Measurements from ENCODE around the gene CIDEA. TPM values are rescaled to one million over a fixed set of nuclear protein-coding genes. Genes with fewer than 3 reads are reported as not detected.
"Not testable (repeated sequence)": the region's sequence is repeated elsewhere in the genome, so short reads cannot be mapped to it uniquely, and the experiment has no call there.

CIDEA gene, protein sequence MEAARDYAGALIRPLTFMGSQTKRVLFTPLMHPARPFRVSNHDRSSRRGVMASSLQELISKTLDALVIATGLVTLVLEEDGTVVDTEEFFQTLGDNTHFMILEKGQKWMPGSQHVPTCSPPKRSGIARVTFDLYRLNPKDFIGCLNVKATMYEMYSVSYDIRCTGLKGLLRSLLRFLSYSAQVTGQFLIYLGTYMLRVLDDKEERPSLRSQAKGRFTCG
- polyA plus RNA-seq (ENCODE audit: insufficient read length in 4 of 4) = not detected

DNA sequence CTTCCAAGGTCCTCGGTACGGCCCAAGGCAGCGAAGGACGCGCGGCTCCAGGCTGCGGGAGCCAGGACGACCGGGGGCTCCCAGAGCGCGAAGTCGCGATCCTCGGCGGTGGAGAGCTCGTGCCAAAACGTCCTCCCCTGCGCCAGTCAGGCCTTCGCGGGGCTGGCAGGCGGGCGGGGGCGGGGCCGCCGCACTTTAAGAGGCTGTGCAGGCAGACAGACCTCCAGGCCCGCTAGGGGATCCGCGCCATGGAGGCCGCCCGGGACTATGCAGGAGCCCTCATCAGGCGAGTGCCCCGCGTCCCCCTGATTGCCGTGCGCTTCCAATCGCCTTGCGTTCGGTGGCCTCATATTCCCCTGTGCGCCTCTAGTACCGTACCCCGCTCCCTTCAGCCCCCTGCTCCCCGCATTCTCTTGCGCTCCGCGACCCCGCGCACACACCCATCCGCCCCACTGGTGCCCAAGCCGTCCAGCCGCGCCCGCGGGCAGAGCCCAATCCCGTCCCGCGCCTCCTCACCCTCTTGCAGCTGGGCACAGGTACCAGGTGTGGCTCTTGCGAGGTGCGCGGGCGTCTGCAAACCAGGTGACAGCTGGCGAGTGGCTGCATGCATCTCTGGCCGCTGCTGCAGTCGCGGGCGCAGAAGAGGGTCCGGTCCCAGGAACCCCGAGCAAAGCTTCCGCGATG lies at the start of gene CIDEA:
TSS of gene CIDEA (plus strand) at position 226 of the 684 bp plus-strand sequence. CDS start at position 249, 23 bp downstream.
- no peak for DNase-seq (ENCODE audit: low read depth in 4 of 4, low spot score in 2 of 4)

DNA sequence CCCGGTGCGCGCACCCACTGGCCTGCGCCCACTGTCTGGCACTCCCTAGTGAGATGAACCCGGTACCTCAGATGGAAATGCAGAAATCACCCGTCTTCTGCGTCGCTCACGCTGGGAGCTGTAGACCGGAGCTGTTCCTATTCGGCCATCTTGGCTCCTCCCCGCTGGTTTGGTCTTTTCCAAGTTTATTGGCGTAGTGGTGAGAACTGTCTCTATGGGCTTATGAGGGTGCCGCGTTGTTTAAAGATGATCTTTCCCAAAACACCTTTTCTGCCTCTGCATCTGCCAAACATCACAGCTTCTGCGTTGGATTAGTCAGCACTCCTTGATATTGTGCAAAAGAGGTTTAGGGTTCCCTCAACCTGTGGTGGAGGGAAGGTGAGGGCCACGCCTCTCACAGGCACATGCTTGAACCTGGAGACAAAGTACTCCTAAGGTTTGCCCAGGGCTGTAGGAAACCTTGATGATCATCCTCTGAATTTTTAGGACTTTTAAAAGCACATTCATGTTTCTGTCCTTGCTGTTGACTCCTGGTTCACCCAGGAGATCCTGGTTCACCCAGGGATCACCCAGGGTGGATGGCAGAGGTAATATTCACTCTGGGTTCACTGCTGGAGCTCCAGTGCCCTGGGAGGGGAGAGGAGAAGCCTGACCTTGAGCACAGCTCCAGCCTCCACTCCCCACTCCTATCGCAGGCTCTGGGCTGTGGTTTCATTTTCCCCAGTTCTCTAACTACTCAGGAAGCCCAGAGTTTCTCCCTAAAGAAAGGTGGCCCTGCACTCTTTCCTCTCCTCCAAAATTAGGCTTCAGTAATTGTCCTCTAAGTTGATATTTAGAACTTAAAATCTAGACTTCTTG lies 45.6 kb upstream of the CIDEA start:
- DNase-seq (ENCODE audit: low read depth in 4 of 4, low spot score in 2 of 4) = not testable (repeated sequence)

DNA sequence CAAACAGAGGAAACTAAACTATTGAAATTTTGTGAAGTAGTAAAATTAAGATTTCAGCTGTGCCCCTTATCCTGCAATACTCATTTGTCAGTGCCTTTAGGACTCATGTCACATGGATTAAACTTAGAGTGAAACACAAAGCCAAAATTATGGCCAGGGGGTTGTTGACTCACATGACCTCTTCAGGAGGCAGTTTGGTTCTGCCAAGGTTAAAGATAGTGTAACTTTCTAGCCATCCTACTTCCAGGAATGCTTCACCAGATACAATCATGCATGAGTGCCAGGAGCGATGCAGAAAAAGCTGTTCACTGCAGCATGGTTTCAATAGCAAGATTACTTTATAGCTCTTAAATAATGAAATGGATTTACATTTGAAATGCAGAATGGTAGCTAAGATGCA lies 41.9 kb upstream of the CIDEA start:
- not testable (repeated sequence) for DNase-seq (ENCODE audit: low read depth in 4 of 4, low spot score in 2 of 4)

DNA sequence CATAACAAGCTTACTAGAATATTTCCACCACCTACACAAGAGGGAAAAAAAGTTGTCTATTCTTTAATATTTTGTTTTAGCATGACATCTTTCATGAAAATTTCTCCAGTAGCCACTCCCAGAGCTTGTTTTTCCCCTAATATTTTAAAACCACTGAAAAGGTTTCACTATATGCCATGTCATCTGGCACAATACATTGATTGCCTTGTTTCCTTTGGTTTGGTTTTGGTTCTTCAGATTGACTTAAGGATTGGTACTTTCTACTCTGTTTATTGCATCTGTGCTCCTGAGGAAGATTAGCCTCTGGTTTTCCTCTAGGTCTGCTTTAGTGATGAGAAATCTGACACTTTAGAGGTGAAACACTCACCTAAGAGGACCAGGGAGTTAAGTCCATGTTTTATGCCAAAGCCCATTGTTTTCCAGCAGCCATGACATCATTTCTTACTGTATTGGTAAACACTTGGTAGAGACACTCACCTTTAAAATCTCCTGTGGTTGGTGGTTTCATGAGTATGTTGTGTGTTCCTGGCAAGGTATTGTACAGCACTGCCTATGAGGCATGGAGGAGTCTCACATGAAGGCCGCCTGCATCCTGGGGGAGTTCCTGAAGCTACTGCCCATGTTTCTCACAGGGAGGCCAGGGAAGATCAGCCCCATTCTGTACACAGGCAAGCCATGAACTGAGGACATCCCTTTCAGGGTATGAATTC lies 39.7 kb upstream of the CIDEA start:
- DNase-seq (ENCODE audit: low read depth in 4 of 4, low spot score in 2 of 4) = not testable (repeated sequence)

DNA sequence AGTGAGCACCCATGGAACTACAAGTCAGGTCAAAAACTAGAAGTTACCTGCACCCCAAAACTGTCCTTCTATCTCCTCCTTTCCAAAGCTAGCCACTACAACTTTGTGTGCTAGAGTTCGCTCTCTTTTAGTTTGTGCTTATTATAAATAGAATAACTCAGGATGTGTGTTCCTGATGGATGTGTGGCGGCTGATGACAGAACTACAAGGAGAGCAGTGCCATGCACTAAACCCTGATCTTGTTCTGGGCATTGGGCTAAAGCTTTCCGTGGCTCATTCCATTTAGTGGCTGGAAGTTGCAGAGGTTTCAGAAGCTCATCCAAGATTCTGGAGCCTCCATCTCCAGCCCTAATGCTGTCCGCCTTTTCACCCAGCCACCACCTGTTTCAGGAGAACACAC lies 37.7 kb upstream of the CIDEA start:
- DNase-seq (ENCODE audit: low read depth in 4 of 4, low spot score in 2 of 4) = not testable (repeated sequence)

DNA sequence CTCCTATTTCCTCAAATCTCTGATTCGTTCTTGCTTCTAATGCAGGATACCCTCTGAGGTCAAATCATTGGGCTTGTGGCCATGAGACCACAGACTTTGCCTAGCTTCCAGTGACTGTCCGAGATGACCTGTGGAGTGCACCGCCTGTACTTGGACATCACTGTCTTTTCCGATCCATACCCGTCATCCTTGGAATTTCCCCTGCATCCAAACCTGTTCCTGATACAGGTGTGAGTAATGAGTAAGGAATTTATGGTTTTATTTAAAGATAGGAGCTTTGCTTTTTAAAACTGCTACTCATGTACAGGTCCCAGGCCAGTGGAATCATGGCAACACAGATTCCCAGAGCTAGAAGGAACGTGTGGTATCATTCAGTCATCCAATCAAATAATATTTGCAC lies 35.6 kb upstream of the CIDEA start:
- not testable (repeated sequence) for DNase-seq (ENCODE audit: low read depth in 4 of 4, low spot score in 2 of 4)

DNA sequence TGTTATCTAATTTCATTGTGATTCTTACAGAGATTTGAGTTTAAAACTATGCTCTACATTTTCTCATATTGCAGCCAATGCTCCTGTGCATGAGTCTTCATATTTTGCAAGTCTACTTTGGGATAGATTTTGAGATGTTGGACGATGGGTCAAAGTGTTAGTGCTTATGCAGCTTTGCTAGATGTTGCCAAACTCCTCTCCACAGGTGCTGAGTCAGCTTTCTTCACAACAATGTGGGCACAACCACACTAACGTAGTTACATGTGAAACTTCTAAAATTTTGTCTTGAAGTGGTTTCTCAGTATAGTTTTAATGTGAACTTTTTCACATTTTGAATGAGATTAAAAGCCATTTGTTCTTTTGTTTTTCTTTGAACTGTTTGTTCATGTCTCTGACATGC lies 32.1 kb upstream of the CIDEA start:
- DNase-seq (ENCODE audit: low read depth in 4 of 4, low spot score in 2 of 4) = not testable (repeated sequence)

DNA sequence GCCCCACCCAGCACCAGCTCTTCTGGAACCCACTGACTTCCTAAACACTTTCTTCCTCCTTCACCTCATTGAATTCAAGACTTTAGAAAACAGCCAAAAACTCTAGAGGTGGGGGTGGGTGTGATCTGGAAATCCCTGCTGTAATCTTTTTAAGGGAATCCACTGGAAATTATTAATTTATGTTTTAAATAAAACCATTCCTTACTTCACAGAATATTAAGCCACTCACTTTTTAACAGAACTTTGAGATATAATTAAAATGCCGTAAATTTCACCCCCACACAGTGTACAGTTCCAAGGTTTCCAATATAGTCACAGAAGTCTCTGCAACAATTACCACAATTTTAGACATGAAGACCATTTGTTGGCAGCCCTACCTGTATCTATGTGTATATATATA lies 30.8 kb upstream of the CIDEA start:
- not testable (repeated sequence) for DNase-seq (ENCODE audit: low read depth in 4 of 4, low spot score in 2 of 4)

DNA sequence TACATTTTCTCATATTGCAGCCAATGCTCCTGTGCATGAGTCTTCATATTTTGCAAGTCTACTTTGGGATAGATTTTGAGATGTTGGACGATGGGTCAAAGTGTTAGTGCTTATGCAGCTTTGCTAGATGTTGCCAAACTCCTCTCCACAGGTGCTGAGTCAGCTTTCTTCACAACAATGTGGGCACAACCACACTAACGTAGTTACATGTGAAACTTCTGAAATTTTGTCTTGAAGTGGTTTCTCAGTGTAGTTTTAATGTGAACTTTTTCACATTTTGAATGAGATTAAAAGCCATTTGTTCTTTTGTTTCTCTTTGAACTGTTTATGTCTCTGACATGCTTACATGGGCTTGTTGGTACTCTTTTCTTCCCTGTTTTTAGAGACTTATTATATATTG lies 27.4 kb upstream of the CIDEA start:
- not testable (repeated sequence) for DNase-seq (ENCODE audit: low read depth in 4 of 4, low spot score in 2 of 4)

DNA sequence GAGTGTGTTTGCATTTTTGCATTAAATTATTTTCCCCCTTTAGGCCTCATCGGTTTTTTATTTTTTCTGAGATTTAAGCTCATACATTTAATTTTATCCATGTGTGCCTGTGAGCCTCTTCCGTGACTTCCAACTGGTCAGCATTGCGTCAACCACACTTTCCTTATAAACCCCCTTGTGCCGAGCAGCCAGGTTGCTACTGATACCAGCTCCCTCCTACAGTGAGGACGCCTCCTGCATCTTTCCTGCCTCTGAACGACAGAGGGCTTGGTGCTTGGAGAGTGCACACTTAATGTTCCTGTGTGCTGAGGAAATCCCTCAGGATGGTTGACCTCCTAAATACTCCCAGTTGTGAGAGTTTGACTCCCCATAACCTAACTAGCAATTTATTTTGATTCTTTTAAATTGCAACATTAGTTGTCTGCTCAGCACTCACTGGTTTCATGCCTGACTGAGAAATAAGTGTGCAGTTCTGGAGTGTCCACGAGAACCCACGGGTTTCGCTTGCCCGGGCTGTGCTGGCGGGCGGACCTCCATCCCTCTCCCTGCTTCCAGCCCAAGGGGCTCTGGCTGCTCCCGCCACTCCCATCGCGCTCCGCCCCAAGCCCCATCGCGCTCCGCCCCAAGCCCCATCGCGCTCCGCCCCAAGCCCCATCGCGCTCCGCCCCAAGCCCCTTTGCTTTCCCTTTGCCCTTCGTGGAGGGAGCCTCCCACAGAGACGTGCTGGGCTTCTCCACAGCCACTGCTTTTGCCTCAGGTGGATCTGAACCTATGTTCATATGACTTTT lies 26.6 kb upstream of the CIDEA start:
- DNase-seq (ENCODE audit: low read depth in 4 of 4, low spot score in 2 of 4) = not testable (repeated sequence)

DNA sequence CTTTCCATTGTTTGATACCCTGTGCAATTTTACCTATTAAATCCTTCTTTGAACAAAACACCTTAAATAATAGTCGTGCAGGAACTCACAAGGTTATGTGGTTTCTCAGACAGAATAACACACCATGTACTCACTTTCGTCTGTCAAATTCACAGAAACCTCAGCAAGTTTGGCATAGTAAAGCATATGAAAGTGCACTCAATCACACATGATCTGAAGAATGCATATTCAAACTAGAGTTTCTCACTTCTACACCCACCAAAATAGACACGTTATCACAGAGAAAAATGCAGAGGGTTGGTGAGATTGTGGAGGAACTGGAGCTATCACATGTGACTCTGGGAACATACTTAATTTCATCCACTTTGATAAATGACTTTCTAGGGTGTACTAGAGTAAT lies 25.9 kb upstream of the CIDEA start:
- DNase-seq (ENCODE audit: low read depth in 4 of 4, low spot score in 2 of 4) = not testable (repeated sequence)

DNA sequence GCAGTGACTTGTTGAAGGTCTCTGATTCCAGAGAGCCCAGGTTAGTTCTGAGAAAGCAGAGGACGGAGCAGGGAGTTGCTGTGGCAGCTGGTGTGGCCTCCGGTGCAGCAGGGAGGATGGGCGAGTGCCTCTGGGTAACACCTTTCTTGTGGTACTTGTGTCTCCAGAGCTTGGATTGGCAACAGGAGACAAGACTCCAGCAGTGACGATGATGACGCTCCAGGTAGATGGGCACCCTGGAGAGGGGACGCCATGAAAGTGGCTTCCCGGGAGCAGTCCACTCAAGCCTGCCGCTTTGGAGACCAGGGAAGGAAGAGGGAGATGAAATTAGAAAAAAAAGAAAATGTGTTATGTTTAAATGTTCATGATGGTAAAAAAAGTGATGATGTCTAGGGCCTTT lies 23.6 kb upstream of the CIDEA start:
- not testable (repeated sequence) for DNase-seq (ENCODE audit: low read depth in 4 of 4, low spot score in 2 of 4)

DNA sequence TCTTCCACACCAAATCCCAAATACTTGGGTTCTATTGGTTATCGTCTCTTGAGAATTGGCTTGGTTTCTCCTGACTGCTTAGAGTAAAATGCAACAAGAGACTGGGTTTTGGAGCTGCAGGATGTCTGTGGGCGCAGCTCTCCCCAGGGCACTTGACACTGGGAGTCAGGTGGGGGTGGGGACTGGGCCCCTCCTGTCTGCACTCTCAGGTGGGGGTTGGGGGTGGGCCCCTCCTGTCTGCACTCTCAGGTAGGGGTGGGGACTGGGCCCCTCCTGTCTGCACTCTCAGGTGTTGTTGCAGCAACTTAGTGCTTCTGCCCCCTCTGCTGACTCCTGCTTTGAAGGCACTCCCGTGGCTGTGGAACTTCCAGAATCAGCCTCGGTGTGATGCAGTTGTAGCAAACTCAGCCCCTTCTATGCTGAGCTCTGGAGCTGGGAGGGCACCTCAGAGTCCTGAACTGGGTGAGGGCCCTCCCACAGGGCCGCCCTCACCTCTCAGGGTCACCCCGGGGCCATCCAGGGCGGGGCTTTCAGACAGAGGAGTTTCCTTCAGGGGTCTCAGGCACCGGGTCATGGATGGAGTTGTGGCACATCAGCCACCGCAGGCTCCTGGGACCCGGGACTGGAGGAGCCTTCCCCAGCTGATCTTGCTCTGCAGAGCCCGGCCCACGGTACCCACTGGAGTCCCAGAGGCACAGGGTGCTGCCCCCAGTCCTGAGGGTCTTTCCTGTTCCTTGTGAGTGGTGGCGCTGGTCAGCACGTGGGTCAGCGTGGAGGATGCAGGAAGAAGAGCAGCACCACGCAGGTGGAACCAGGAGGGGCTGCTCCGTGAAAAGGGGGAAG lies 22.9 kb upstream of the CIDEA start:
- no peak for DNase-seq (ENCODE audit: low read depth in 4 of 4, low spot score in 2 of 4)

DNA sequence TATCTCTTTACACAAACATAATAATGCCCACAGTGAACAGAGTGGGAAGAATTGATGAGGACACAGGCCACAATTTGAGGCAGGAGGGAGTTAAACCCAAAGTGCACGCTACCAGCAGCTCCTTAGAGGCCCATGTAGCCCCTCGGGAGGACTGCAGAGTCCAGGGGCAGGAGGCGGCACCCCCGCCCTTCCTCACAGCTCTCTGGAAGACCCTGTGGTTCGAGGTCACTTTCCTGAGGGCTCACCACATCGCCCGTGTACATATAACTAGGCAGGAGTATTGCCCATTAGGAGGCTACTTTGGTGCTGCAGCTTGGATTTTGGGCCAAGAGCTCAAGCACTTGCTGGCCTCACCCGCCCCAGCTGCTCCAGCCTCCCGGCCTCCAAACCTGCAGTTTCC lies 22.2 kb upstream of the CIDEA start:
- no peak for DNase-seq (ENCODE audit: low read depth in 4 of 4, low spot score in 2 of 4)

DNA sequence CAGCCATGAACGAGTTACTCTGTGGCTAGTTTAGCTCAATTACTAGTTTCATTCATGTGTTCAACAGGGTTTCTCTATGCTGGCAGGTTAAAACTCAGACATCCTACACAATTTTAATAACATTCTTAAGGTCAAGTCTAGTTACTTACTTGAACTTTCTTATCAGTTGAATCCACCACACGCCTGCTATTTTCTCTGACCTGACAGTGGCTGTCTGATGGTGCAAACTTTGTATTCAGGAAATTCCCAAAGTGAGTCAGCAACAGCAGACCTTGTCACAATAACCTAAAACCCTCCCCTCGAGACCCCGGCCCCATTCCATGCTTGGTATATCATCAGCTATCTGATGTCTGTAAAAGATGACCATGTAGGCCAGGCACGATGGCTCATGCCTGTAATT lies 20.8 kb upstream of the CIDEA start:
- no peak for DNase-seq (ENCODE audit: low read depth in 4 of 4, low spot score in 2 of 4)

DNA sequence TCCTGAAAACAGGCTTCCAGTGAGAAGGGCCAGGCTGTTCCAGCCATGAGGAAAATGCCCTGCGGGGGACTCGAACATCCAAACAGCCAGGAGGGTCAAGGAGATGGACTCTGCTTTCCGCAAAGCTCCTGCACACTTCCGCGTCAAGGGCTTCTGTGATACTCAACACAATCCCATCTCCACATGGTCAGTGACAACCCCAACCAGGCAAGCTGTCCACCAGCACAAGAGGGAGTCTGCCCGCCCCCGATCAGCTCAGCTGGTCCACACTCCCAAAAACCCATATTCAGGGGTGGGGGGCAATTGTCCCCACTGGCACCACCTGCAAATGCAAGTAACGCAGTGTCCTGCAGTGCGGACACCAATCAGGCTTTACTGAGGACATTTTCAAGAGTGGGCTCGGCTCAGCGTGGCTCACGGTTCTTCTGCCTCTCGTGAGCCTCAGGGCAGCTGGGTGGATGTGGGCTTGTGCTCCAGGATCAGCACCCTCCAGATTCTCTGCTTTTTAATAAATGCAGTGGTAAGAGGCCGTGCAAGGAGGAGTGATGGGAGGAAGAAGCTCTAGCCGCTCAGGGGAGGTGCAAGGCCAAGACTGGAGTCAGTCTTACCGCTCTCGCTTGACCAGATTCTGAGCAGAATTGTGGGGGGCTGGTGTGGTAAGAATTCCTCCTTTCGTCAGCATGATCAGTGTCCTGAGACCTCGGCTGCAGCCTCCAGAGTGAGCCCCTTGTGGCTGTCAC lies 19.5 kb upstream of the CIDEA start:
- no peak for DNase-seq (ENCODE audit: low read depth in 4 of 4, low spot score in 2 of 4)

DNA sequence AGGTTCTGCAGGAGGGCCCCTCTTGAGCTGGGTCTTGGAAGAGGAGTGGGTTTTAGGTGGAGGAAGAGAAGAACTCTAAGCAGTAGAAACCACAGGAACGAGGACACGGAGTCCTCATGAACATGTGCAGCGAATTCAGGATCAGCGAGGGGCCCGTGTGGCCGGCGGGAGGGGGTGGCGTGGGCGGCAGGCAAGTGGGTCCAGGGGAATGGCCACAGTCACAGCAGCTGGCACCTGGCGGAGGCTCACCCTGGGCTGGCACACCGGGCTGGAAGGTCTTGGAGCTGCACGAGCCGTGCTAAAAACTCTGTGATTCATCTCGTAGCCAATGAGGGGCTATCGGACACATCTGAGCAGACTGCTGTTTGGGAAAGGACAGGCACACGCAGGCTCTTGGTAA lies 18.0 kb upstream of the CIDEA start:
- DNase-seq (ENCODE audit: low read depth in 4 of 4, low spot score in 2 of 4) = no peak
